ENCODE measurements around the gene PTPRT. TPM values are rescaled to one million over a fixed set of nuclear protein-coding genes. Genes with fewer than 3 reads are reported as not detected.

The PTPRT gene
- total RNA-seq, 4 donors from 2014 or later: under 0.01 to 2.1 TPM; not detected in 2

- no peak overlapping the region for H3K27ac ChIP-seq
- H3K4me1 ChIP-seq: no peaks in the 10 kb centered on the region
- H3K4me3 ChIP-seq: no peak overlapping the region
- no peak for TF ChIP-seq POLR2A (IDR thresholded peaks at IDR 0.05)
- no peak for TF ChIP-seq CTCF (IDR thresholded peaks at IDR 0.05)
- no peaks in the 10 kb centered on the region for H3K36me3 ChIP-seq
- no peaks in the 10 kb centered on the region for H3K27me3 ChIP-seq
- no peaks in the 10 kb centered on the region for H3K9me3 ChIP-seq
- intact Hi-C loops (cut with DNase I; ENCODE audit: low total_unique reads): no loop called here
- DNase-seq: no peak
Measured at GRCh38 chr20:42985628-42986027, 204.1 kb downstream of the PTPRT start.

DNA sequence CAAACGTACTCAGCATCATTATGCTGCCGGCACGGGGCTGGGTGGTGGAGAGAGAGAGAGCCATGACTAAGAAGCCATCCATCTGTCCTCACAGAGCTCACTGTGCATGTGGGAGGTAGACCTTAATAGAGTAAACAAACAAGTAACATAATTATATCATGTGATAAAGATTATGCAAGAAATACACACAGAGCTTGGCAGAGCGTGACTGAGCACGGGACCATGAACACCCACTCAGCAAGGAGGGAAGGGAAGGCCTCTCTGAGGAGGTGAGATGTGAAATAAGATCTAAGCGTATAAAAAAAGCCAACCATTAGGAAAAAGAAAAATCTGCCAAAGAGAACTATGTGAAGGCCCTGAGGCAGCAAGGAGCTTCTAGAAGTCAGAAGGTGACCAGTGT lies 207.5 kb downstream of the PTPRT start:
- Histone ChIP-seq H3K27ac (no peak overlapping the region), H3K36me3 (no peaks in the 10 kb centered on the region), H3K27me3 (no peaks in the 10 kb centered on the region), H3K4me3 (no peak overlapping the region), H3K4me1 (no peaks in the 10 kb centered on the region), H3K9me3 (no peaks in the 10 kb centered on the region)
- intact Hi-C loops (cut with DNase I; ENCODE audit: low total_unique reads): no loop called here
- DNase-seq: no peak
- TF ChIP-seq CTCF (IDR thresholded peaks at IDR 0.05): no peak
- no peak for TF ChIP-seq POLR2A (IDR thresholded peaks at IDR 0.05)

GRCh38 chr20:42981253-42981652 lies 208.5 kb downstream of the PTPRT start:
- Histone ChIP-seq H3K9me3 (no peaks in the 10 kb centered on the region), H3K4me3 (no peak overlapping the region), H3K27me3 (no peaks in the 10 kb centered on the region), H3K27ac (no peak overlapping the region), H3K36me3 (no peaks in the 10 kb centered on the region), H3K4me1 (no peaks in the 10 kb centered on the region)
- intact Hi-C loops (cut with DNase I; ENCODE audit: low total_unique reads): no loop called here
- no peak for DNase-seq
- TF ChIP-seq CTCF (IDR thresholded peaks at IDR 0.05) (no peak), POLR2A (IDR thresholded peaks at IDR 0.05) (no peak)

GRCh38 chr20:42979720-42980119 lies 210.0 kb downstream of the PTPRT start:
- H3K27me3 ChIP-seq: no peaks in the 10 kb centered on the region
- no peak for DNase-seq
- no peak overlapping the region for H3K27ac ChIP-seq
- H3K4me3 ChIP-seq: no peak overlapping the region
- TF ChIP-seq POLR2A (IDR thresholded peaks at IDR 0.05) (no peak), CTCF (IDR thresholded peaks at IDR 0.05) (no peak)
- no peaks in the 10 kb centered on the region for H3K36me3 ChIP-seq
- intact Hi-C loops (cut with DNase I; ENCODE audit: low total_unique reads): no loop called here
- H3K9me3 ChIP-seq: no peaks in the 10 kb centered on the region
- H3K4me1 ChIP-seq: no peaks in the 10 kb centered on the region

DNA sequence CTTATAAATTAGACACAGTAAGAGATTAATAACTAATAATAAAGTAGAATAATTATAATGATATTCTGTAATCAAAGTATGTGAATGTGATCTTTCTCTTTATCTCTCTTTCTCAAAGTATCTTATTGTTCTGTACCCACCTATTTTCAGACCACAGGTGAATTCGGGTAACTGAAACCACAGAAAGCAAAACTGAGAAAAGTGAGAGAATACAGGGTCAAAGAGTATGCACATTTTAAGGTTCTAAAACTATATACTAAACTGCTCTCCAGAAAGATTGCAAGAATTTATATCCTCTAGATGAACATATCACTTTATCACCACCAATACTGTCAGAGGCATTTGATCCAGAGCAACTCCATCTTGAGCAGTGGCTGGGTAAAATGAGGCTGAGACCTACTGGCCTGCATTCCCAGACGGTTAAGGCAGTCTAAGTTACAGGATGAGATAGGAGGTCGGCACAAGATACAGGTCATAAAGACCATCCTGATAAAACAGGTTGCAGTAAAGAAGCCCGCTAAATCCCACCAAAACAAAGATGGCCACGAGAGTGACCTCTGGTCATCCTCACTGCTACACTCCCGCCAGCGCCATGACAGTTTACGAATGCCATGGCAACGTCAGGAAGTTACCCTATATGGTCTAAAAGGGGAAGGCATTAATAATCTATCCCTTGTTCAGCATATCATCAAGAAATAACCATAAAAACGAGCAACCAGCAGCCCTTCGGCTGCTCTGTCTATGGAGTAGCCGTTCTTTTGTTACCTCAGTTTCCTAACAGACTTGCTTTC lies 211.3 kb downstream of the PTPRT start:
- H3K4me1 ChIP-seq: no peaks in the 10 kb centered on the region
- no peak overlapping the region for H3K4me3 ChIP-seq
- H3K36me3 ChIP-seq: no peaks in the 10 kb centered on the region
- TF ChIP-seq POLR2A (IDR thresholded peaks at IDR 0.05): no peak
- TF ChIP-seq CTCF (IDR thresholded peaks at IDR 0.05): no peak
- intact Hi-C loops (cut with DNase I; ENCODE audit: low total_unique reads): no loop called here
- H3K27me3 ChIP-seq: no peaks in the 10 kb centered on the region
- no peak overlapping the region for H3K27ac ChIP-seq
- no peaks in the 10 kb centered on the region for H3K9me3 ChIP-seq
- DNase-seq: no peak

Data from uterus (tissue), 4 donors.